Stimulated activated CD4-positive, alpha-beta T cell treated with anti-CD3 and anti-CD28 coated beads, Interleukin-15, amount 100 ng/mL, for 24 hours (primary cell): Measurements from ENCODE around the gene TNIK.

ENCODE experiments used
- DNase-seq: peaks from one replicate; pipeline ENCODE4 v3.0.0-alpha.2; 2020

The TNIK gene

GRCh38 chr3:171276923-171277322 lies 183.3 kb downstream of the TNIK start:
- DNase-seq, result no peak

- no peak for DNase-seq
These were observed 186.0 kb downstream of the TNIK start for GRCh38 chr3:171274222-171274621.

- DNase-seq, result no peak
These were observed 189.7 kb downstream of the TNIK start for GRCh38 chr3:171270541-171270940.

GRCh38 chr3:171269542-171269941 lies 190.7 kb downstream of the TNIK start:
- DNase-seq, result no peak

GRCh38 chr3:171268677-171269076 lies 191.5 kb downstream of the TNIK start:
- DNase-seq, result no peak

GRCh38 chr3:171267104-171267503 lies 193.1 kb downstream of the TNIK start:
- no peak for DNase-seq

- no peak for DNase-seq
These were observed 193.5 kb downstream of the TNIK start for GRCh38 chr3:171266740-171267073.

- DNase-seq, result no peak
These were observed 194.0 kb downstream of the TNIK start for GRCh38 chr3:171266034-171266739.

GRCh38 chr3:171264758-171265157 lies 195.4 kb downstream of the TNIK start:
- no peak for DNase-seq

- DNase-seq, result no peak
These were observed 197.8 kb downstream of the TNIK start for GRCh38 chr3:171262431-171262830.

GRCh38 chr3:171261487-171261886 lies 198.7 kb downstream of the TNIK start:
- no peak for DNase-seq

- DNase-seq, result no peak
These were observed 199.3 kb downstream of the TNIK start for GRCh38 chr3:171260899-171261298.

GRCh38 chr3:171260466-171260865 lies 199.7 kb downstream of the TNIK start:
- DNase-seq, result no peak

GRCh38 chr3:171258316-171258715 lies 201.9 kb downstream of the TNIK start:
- no peak for DNase-seq

- DNase-seq, result no peak
These were observed 202.7 kb downstream of the TNIK start for GRCh38 chr3:171257251-171258203.

GRCh38 chr3:171256445-171257250 lies 203.6 kb downstream of the TNIK start:
- DNase-seq, result no peak

GRCh38 chr3:171255236-171255806 lies 204.9 kb downstream of the TNIK start:
- DNase-seq, result no peak

- DNase-seq, result no peak
These were observed 205.9 kb downstream of the TNIK start for GRCh38 chr3:171254315-171254714.

- DNase-seq, result peak; percentile 26
These were observed 208.4 kb downstream of the TNIK start for GRCh38 chr3:171251835-171252234.

- DNase-seq, result no peak
These were observed 209.8 kb downstream of the TNIK start for GRCh38 chr3:171250444-171250843.

- no peak for DNase-seq
These were observed 211.0 kb downstream of the TNIK start for GRCh38 chr3:171249245-171249644.

GRCh38 chr3:171248426-171249111 lies 211.6 kb downstream of the TNIK start:
- peak; percentile 25 for DNase-seq
